Body of pancreas (tissue), 4 donors: ENCODE data around the gene TMTC4. TPM values are rescaled to one million over a fixed set of nuclear protein-coding genes. Genes with fewer than 3 reads are reported as not detected.
"Not testable (repeated sequence)": the region's sequence is repeated elsewhere in the genome, so short reads cannot be mapped to it uniquely, and the experiment has no call there.

ENCODE experiments used
- ATAC-seq: fragments of 150-250 bp; one replicate; pipeline ENCODE4 v1.9.1; 2016
- DNase-seq, 4 donors: peaks; one replicate each; pipeline ENCODE4 v3.0.0-alpha.2; 2019
- H3K27ac ChIP-seq, 4 donors: fragments of 200-600 bp; sonication (generic); 1 replicate in 3 of 4; 2 replicates in 1 of 4; pipeline versions ENCODE4 v1.5.1 to v1.6.1; 2016 to 2019; ENCODE audit warnings: mild to moderate bottlenecking in 1 of 4, mixed read lengths in 1 of 4, moderate library complexity in 1 of 4
- H3K27me3 ChIP-seq, 2 donors: fragments of 200-600 bp; sonication (generic); one replicate each; pipeline ENCODE4 v1.6.0; 2016; ENCODE audit warnings: mild to moderate bottlenecking in 1 of 2
- H3K36me3 ChIP-seq, 2 donors: fragments of 200-600 bp; sonication (generic); replicated peaks in 1 of 2; 2 replicates each; pipeline ENCODE4 v1.5.1; 2016; ENCODE audit warnings: low read depth in 2 of 2; ENCODE audit not compliant: insufficient read depth in 1 of 2
- H3K4me1 ChIP-seq: fragments of 200-600 bp; sonication (generic); one replicate; pipeline ENCODE4 v1.6.0; 2016
- H3K4me3 ChIP-seq, 2 donors: fragments of 200-600 bp; sonication (generic); 1 replicate in 1 of 2; 2 replicates in 1 of 2; pipeline ENCODE4 v1.5.1; 2016 to 2019
- H3K9me3 ChIP-seq, 3 donors: fragments of 200-600 bp; sonication (generic); 1 replicate in 2 of 3; 2 replicates in 1 of 3; pipeline ENCODE4 v1.5.1; 2016
- CTCF ChIP-seq, 7 experiments: fragments of 450-650 bp in 4 of 7; fragments of 200-600 bp in 3 of 7; sonication (generic) in 3 of 7; IDR thresholded peaks; one replicate each; pipeline ENCODE4 v1.5.1; 2016 to 2019; ENCODE audit warnings: antibody characterized with exemption in 7 of 7
- POLR2A ChIP-seq, 3 donors: fragments of 450-650 bp; IDR thresholded peaks; one replicate each; pipeline ENCODE4 v1.6.1; 2016; ENCODE audit warnings: antibody characterized with exemption in 3 of 3, mild to moderate bottlenecking in 2 of 3
- WGBS, 2 donors: methylation state at CpG; one replicate each; pipeline ENCODE4 v1.1.5; 2017; 5-methylcytosine and 5-hydroxymethylcytosine counted together
- intact Hi-C: fragments of 100-400 bp; cut with DNase I; formaldehyde crosslinking; loops from one replicate; pipeline ENCODE4 v1.15.1; 2023
- total RNA-seq, 2 donors: library from RNA; depleted of rRNA; stranded (reverse); fragments of >200 nt; gene quantifications; one replicate each; pipeline ENCODE4 v1.1.0, GENCODE V29; 2016

Gene TMTC4
- total RNA-seq, 2 donors from 2014 or later = 18.5 to 27.5 TPM

GRCh38 chr13:100710176-100710575 lies 35.6 kb upstream of the TMTC4 start:
- ATAC-seq = no peak

GRCh38 chr13:100707818-100708740 lies 33.5 kb upstream of the TMTC4 start:
- WGBS, 2 donors = 82% methylated on average over 12 of the region's 12 CpGs
- Histone ChIP-seq H3K4me1 (no peaks in the 10 kb centered on the region), H3K4me3 (no peak overlapping the region), H3K36me3 (no peaks in the 10 kb centered on the region), H3K27me3 (no peaks in the 10 kb centered on the region), H3K27ac (no peak overlapping the region), H3K9me3 (no peaks in the 10 kb centered on the region)
- intact Hi-C loops = no loop called here
- ATAC-seq (no peak), DNase-seq (no peak)
- TF ChIP-seq CTCF (IDR thresholded peaks at IDR 0.05) (no peak), POLR2A (IDR thresholded peaks at IDR 0.05) (no peak)

More at GRCh38 chr13:100710176-100710575, 35.6 kb upstream of the TMTC4 start:
- Histone ChIP-seq H3K36me3 (no peaks in the 10 kb centered on the region), H3K4me1 (no peaks in the 10 kb centered on the region), H3K27me3 (no peaks in the 10 kb centered on the region), H3K4me3 (no peak overlapping the region), H3K27ac (no peak overlapping the region), H3K9me3 (no peaks in the 10 kb centered on the region)
- 94 to 95% methylated on average over 5 of the region's 5 CpGs for WGBS, 2 donors
- intact Hi-C loops = loop anchor here (10.0 kb wide), 1 partner anchor 395 kb away; no protein-coding TSS in a partner anchor
- TF ChIP-seq POLR2A (IDR thresholded peaks at IDR 0.05) (no peak), CTCF (IDR thresholded peaks at IDR 0.05) (no peak)
- DNase-seq = no peak

- DNase-seq, H3K27me3 ChIP-seq, H3K4me3 ChIP-seq, intact Hi-C loops, H3K4me1 ChIP-seq, H3K27ac ChIP-seq, H3K9me3 ChIP-seq, ATAC-seq, H3K36me3 ChIP-seq: not testable (repeated sequence)
- WGBS, 2 donors = 62% methylated on average over 14 of the region's 16 CpGs; no CpG with 5 or more reads in 1 of the 2 donors
Observed at GRCh38 chr13:100698331-100698730, 23.7 kb upstream of the TMTC4 start.

- no peak overlapping the region for H3K27ac ChIP-seq
- intact Hi-C loops = no loop called here
- no peak overlapping the region for H3K4me3 ChIP-seq
- DNase-seq = no peak
- ATAC-seq = no peak
- H3K9me3 ChIP-seq = no peaks in the 10 kb centered on the region
- H3K27me3 ChIP-seq = no peaks in the 10 kb centered on the region
- H3K36me3 ChIP-seq = no peaks in the 10 kb centered on the region
- 70 to 100% methylated on average over 2 of the region's 2 CpGs for WGBS, 2 donors
- no peaks in the 10 kb centered on the region for H3K4me1 ChIP-seq
- TF ChIP-seq POLR2A (IDR thresholded peaks at IDR 0.05) (no peak), CTCF (IDR thresholded peaks at IDR 0.05) (no peak)
Observed at GRCh38 chr13:100695509-100695773, 20.8 kb upstream of the TMTC4 start.

- peak in 6 of 7 experiments; percentile 20 to 37 (median 28) for TF ChIP-seq CTCF (IDR thresholded peaks at IDR 0.05)
- no peak for TF ChIP-seq POLR2A (IDR thresholded peaks at IDR 0.05)
- no peak overlapping the region for H3K27ac ChIP-seq
- intact Hi-C loops = no loop called here
- no peak overlapping the region for H3K4me3 ChIP-seq
- H3K27me3 ChIP-seq = no peaks in the 10 kb centered on the region
- peak; percentile 52 for ATAC-seq
- no peaks in the 10 kb centered on the region for H3K9me3 ChIP-seq
- 28 to 34% methylated on average over 12 of the region's 12 CpGs for WGBS, 2 donors
- DNase-seq = peak; percentile 32 to 60 (median 34)
- H3K36me3 ChIP-seq = no peaks in the 10 kb centered on the region
- H3K4me1 ChIP-seq = no peaks in the 10 kb centered on the region
Observed at GRCh38 chr13:100694722-100695508, 20.3 kb upstream of the TMTC4 start.
